Prostate gland (tissue), 2 donors: ENCODE results near the gene FAM241B. TPM values are rescaled to one million over a fixed set of nuclear protein-coding genes. Genes with fewer than 3 reads are reported as not detected.

Source experiments
- DNase-seq: peaks from one replicate; pipeline ENCODE4 v3.0.0-alpha.2; 2019; ENCODE audit warnings: low spot score
- H3K27ac ChIP-seq, 2 donors: fragments of 200-600 bp; sonication (generic); 2 replicates each; pipeline ENCODE4 v1.5.1; 2017 to 2019
- H3K27me3 ChIP-seq: fragments of 200-600 bp; sonication (generic); replicated peaks from 2 replicates; pipeline ENCODE4 v1.5.1; 2019; ENCODE audit not compliant: insufficient read depth
- H3K36me3 ChIP-seq, 2 donors: fragments of 200-600 bp; sonication (generic); 1 replicate in 1 of 2; 2 replicates in 1 of 2; pipeline versions ENCODE4 v1.5.1 to v1.8.1; 2017 to 2019
- H3K4me1 ChIP-seq: fragments of 200-600 bp; sonication (generic); replicated peaks from 2 replicates; pipeline ENCODE4 v1.5.1; 2019
- H3K4me3 ChIP-seq, 2 donors: fragments of 200-600 bp; sonication (generic); 2 replicates each; pipeline ENCODE4 v1.5.1; 2017 to 2019
- H3K9me3 ChIP-seq: fragments of 200-600 bp; sonication (generic); 2 replicates; pipeline ENCODE4 v1.5.1; 2017
- POLR2A ChIP-seq: fragments of 450-650 bp; IDR thresholded peaks from one replicate; pipeline ENCODE4 v1.6.1; 2016; ENCODE audit warnings: antibody characterized with exemption, mild to moderate bottlenecking
- POLR2AphosphoS5 ChIP-seq: sonication (generic); formaldehyde crosslinking; IDR thresholded peaks from one replicate; pipeline ENCODE4 v1.6.1; 2017; ENCODE audit warnings: antibody characterized with exemption
- WGBS: methylation state at CpG from one replicate; pipeline ENCODE4 v1.1.5; 2018; 5-methylcytosine and 5-hydroxymethylcytosine counted together
- intact Hi-C: fragments of 100-400 bp; cut with DNase I; formaldehyde crosslinking; loops from one replicate; pipeline ENCODE4 v1.14.2; 2022
- total RNA-seq, 2 donors: library from RNA; depleted of rRNA; stranded (reverse); fragments of >200 nt; gene quantifications; one replicate each; pipeline ENCODE4 v1.1.0, GENCODE V29; 2016
- TF ChIP-seq, protein P1 (sequence below), 4 experiments: fragments of 200-600 bp in 2 of 4; fragments of 450-650 bp in 2 of 4; sonication (generic) in 2 of 4; IDR thresholded peaks; 1 replicate in 3 of 4; 2 replicates in 1 of 4; pipeline ENCODE4 v1.5.1; 2016 to 2019; ENCODE audit warnings: antibody characterized with exemption in 4 of 4, mild to moderate bottlenecking in 2 of 4, moderate library complexity in 2 of 4

The FAM241B gene
- total RNA-seq, 2 donors from 2014 or later = 6.8 to 13.4 TPM

DNA sequence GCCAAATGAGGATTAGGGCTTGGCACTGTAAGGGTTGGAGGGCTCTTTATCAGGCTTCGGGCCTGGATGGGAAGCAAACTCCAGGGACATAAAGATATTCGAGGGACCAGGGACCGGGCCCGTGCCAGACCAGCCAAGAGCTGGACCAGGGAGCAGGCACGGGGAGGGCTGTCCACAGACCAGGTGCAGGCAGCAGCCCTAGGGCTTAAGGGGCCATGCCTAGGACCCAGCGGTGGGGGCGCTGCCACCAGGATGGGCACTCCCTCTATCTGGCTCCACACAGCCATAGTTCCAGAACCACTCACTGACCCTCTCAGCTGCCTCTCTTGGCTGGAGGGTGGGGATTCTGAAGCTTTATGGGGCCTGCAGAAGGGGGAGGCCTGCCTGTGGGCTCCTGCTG lies 32.9 kb downstream of the FAM241B start:
- Histone ChIP-seq H3K9me3 (no peaks in the 10 kb centered on the region), H3K36me3 (no peaks in the 10 kb centered on the region), H3K27me3 (no peaks in the 10 kb centered on the region), H3K27ac (no peak overlapping the region), H3K4me3 (no peak overlapping the region), H3K4me1 (no peaks in the 10 kb centered on the region)
- intact Hi-C loops = no loop called here
- TF ChIP-seq POLR2A = no peak
- TF ChIP-seq, protein P1, sequence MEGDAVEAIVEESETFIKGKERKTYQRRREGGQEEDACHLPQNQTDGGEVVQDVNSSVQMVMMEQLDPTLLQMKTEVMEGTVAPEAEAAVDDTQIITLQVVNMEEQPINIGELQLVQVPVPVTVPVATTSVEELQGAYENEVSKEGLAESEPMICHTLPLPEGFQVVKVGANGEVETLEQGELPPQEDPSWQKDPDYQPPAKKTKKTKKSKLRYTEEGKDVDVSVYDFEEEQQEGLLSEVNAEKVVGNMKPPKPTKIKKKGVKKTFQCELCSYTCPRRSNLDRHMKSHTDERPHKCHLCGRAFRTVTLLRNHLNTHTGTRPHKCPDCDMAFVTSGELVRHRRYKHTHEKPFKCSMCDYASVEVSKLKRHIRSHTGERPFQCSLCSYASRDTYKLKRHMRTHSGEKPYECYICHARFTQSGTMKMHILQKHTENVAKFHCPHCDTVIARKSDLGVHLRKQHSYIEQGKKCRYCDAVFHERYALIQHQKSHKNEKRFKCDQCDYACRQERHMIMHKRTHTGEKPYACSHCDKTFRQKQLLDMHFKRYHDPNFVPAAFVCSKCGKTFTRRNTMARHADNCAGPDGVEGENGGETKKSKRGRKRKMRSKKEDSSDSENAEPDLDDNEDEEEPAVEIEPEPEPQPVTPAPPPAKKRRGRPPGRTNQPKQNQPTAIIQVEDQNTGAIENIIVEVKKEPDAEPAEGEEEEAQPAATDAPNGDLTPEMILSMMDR (IDR thresholded peaks at IDR 0.05) = no peak
- no peak for TF ChIP-seq POLR2AphosphoS5
- DNase-seq = no peak
- WGBS = 87% methylated on average over 7 of the region's 7 CpGs

DNA sequence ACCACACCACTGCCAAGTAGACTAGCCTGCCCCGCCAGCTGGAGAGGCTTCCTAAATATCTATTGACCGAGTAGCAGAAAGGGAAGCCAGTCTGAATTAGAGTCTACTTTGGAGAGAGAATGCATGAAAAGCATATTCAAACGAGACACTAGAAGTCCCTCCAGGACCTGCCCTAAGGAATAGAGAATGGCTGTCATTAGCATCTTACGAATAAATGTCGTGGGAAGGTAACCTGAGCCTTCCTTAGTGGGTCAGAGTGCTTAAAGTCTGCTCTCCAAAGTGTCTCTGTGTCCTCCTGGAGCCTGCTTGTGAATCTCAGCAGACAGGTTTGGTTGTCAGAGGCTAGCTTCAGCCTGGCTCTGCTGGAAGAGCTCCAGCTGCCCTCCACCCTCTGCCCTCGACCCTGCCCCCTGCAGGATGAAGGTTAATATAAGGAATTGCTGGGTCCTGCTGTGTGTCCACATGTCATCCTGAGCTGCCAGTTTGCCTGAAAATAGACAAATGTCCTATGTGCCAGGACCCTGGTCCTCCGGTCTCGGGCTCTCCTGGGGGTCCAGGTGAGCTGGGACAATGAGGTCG lies 33.4 kb downstream of the FAM241B start:
- DNase-seq = no peak
- H3K9me3 ChIP-seq = no peaks in the 10 kb centered on the region
- no peak for TF ChIP-seq POLR2A
- TF ChIP-seq POLR2AphosphoS5 = no peak
- TF ChIP-seq, protein P1 (IDR thresholded peaks at IDR 0.05) = no peak
- H3K27ac ChIP-seq = no peak overlapping the region
- H3K4me1 ChIP-seq = no peaks in the 10 kb centered on the region
- 82% methylated on average over 9 of the region's 9 CpGs for WGBS
- intact Hi-C loops = no loop called here
- no peaks in the 10 kb centered on the region for H3K36me3 ChIP-seq
- H3K4me3 ChIP-seq = no peak overlapping the region
- H3K27me3 ChIP-seq = no peaks in the 10 kb centered on the region

DNA sequence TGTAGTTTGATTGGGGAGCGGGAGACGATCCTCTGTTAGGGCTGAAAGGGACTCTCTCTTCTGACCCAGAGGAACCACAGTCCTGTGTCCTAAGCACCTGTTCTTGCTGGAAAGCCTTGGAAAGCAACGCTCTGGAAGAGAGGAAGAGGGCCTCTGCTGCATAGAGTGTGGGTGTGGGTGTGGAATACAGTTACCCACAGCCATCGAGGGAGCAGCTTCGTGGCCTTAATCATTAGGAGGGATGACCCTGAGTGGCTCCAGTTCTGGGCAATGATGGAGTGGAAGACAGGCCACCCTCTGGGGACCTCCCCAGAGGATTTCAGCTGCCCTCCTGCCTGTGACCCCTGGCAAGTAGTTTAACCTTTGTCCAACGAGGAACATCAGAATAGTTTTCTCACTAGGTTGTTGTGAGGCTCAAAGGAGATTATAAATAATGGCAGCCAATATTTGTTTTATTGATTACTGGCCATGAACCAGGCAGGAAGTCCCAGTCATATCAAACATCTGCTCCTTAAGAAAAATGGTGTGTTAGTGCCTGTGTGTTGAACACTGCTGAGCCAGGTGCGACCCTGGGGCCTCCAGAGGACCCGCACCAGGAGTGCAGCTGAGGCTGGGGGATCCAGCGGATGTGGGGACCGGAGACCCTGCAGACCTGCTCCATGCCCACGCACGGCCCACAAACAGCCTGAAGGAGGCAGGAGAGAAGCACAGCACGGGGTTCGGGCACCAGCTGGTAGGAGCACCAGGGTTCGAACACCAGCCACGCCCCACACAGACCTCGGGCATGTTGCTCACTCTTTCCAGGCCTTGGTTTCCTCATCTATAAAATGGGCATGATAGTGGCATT lies 35.6 kb downstream of the FAM241B start:
- WGBS = 82% methylated on average over 17 of the region's 17 CpGs
- Histone ChIP-seq H3K36me3 (no peaks in the 10 kb centered on the region), H3K27ac (no peak overlapping the region), H3K9me3 (no peaks in the 10 kb centered on the region), H3K27me3 (no peaks in the 10 kb centered on the region), H3K4me3 (no peak overlapping the region), H3K4me1 (no peaks in the 10 kb centered on the region)
- no peak for DNase-seq
- TF ChIP-seq, protein P1 (IDR thresholded peaks at IDR 0.05) = no peak
- no peak for TF ChIP-seq POLR2AphosphoS5
- no peak for TF ChIP-seq POLR2A
- intact Hi-C loops = no loop called here

DNA sequence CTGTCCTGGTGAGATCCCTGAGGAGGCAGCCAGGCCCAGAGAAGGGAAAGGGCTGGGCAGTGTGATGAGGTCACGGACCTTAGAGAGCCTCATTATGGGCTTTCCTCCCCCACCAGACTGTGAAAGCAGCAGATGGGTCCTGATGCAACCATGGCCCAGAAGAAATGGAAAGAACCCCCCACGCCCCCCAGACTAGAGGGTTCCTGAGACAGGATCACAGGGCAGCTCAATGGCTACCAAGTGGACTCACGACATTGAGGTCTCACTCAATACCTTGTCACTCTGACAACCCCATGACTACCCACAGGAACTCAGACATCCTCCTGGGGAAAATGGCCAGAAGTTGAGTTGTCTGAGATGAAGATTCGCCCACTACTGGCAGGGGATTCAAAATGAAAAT lies 36.7 kb downstream of the FAM241B start:
- H3K27me3 ChIP-seq = no peaks in the 10 kb centered on the region
- no peak overlapping the region for H3K4me3 ChIP-seq
- H3K9me3 ChIP-seq = no peaks in the 10 kb centered on the region
- H3K4me1 ChIP-seq = no peaks in the 10 kb centered on the region
- TF ChIP-seq POLR2AphosphoS5 (no peak), POLR2A (no peak)
- TF ChIP-seq, protein P1 (IDR thresholded peaks at IDR 0.05) = no peak
- H3K27ac ChIP-seq = no peak overlapping the region
- DNase-seq = no peak
- no peaks in the 10 kb centered on the region for H3K36me3 ChIP-seq
- intact Hi-C loops = no loop called here
- WGBS = 94% methylated on average over 4 of the region's 4 CpGs

DNA sequence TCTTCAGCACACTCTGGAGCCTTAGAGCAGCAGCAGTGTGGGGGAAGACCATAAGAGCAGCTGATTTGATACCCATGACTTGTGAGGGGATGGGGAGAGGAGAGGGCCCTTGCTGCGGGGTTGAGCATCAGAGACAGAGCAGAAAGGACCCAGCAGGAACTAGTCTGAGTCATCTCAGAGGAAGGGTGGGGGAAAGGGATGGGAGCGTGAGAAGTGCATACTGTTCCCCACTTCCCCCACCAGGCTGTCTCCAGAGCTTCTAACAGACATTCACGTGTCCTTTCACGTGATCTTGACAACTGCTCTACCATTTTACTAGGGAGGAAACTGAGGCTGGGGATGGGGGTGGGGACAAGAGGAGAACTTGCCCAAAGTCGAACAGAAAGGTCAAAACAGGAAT lies 38.7 kb downstream of the FAM241B start:
- TF ChIP-seq POLR2AphosphoS5 = no peak
- TF ChIP-seq, protein P1 (IDR thresholded peaks at IDR 0.05) = no peak
- no peak for TF ChIP-seq POLR2A
- H3K27me3 ChIP-seq = no peaks in the 10 kb centered on the region
- intact Hi-C loops = no loop called here
- no peaks in the 10 kb centered on the region for H3K9me3 ChIP-seq
- no peaks in the 10 kb centered on the region for H3K4me1 ChIP-seq
- no peak for DNase-seq
- H3K27ac ChIP-seq = no peak overlapping the region
- 69% methylated on average over 5 of the region's 5 CpGs for WGBS
- H3K4me3 ChIP-seq = no peak overlapping the region
- no peaks in the 10 kb centered on the region for H3K36me3 ChIP-seq
